ENCODE measurements around the gene TUBGCP3.

TUBGCP3 gene

DNA sequence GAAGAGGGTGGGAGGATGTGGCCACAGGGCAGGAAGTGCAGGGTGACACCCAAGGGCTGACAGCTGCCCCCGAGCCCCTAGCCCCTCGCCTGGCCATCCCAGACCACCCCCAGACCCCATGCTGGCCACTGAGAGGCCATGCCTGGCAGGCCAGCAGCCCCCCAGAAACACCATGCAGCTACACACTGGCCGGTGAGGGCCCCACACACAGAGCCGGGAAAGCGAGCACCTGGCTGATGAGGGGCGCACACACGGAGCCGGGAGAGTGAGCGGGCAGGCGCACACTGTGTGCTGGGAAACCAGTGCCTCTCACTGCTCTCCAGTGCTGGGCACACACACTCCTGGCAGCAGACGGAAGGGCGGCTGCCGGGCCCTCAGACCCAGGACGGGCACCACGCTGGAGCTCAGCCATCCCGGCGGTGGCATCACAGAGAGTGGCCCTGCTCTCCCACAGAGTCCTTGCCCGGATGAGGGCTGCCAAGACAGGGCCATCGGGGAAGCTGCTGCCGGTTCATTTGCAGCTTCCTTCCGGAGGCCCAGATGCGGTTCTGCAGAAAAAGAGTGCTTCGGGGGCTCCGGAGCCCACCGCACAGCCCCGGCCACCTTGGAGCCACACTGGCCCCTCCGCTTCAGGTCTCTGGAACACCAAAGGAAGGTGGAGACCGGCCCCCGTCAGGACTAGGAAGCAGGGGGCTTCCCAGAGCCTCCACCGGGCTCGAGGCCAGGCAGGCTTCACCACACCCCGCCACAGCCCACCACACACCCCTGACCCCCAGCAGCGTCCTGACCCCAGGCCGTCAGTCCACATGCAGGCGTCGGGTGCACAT is 135.4 kb downstream of the TUBGCP3 start:
- H3K27me3 ChIP-seq (ENCODE audit: insufficient read depth, low read length), result no peaks in the 10 kb centered on the region
- H3K9ac ChIP-seq (ENCODE audit: low read depth, low read length), result no peak overlapping the region
- no peak overlapping the region for H3K4me3 ChIP-seq (ENCODE audit: low read length)
- no peaks in the 10 kb centered on the region for H3K36me3 ChIP-seq (ENCODE audit: insufficient read depth, low read depth, low read length)
- H3K4me1 ChIP-seq (ENCODE audit: insufficient read depth, low read length), result no peaks in the 10 kb centered on the region
- H3K27ac ChIP-seq (ENCODE audit: low read length), result no peak overlapping the region
- no peaks in the 10 kb centered on the region for H3K9me3 ChIP-seq (ENCODE audit: insufficient read depth, low read depth, low read length)

- Histone ChIP-seq H3K4me1 (ENCODE audit: insufficient read depth, low read length) (no peaks in the 10 kb centered on the region), H3K36me3 (ENCODE audit: insufficient read depth, low read depth, low read length) (no peaks in the 10 kb centered on the region), H3K27me3 (ENCODE audit: insufficient read depth, low read length) (no peaks in the 10 kb centered on the region), H3K9ac (ENCODE audit: low read depth, low read length) (no peak overlapping the region), H3K4me3 (ENCODE audit: low read length) (no peak overlapping the region), H3K9me3 (ENCODE audit: insufficient read depth, low read depth, low read length) (no peaks in the 10 kb centered on the region), H3K27ac (ENCODE audit: low read length) (no peak overlapping the region)
Measured at GRCh38 chr13:112451512-112452379, 136.2 kb downstream of the TUBGCP3 start.

- H3K4me1 ChIP-seq (ENCODE audit: insufficient read depth, low read length), result no peaks in the 10 kb centered on the region
- no peak overlapping the region for H3K4me3 ChIP-seq (ENCODE audit: low read length)
- no peaks in the 10 kb centered on the region for H3K9me3 ChIP-seq (ENCODE audit: insufficient read depth, low read depth, low read length)
- H3K27ac ChIP-seq (ENCODE audit: low read length), result no peak overlapping the region
- H3K27me3 ChIP-seq (ENCODE audit: insufficient read depth, low read length), result no peaks in the 10 kb centered on the region
- no peaks in the 10 kb centered on the region for H3K36me3 ChIP-seq (ENCODE audit: insufficient read depth, low read depth, low read length)
- no peak overlapping the region for H3K9ac ChIP-seq (ENCODE audit: low read depth, low read length)
Measured at GRCh38 chr13:112450904-112451240, 137.1 kb downstream of the TUBGCP3 start.

DNA sequence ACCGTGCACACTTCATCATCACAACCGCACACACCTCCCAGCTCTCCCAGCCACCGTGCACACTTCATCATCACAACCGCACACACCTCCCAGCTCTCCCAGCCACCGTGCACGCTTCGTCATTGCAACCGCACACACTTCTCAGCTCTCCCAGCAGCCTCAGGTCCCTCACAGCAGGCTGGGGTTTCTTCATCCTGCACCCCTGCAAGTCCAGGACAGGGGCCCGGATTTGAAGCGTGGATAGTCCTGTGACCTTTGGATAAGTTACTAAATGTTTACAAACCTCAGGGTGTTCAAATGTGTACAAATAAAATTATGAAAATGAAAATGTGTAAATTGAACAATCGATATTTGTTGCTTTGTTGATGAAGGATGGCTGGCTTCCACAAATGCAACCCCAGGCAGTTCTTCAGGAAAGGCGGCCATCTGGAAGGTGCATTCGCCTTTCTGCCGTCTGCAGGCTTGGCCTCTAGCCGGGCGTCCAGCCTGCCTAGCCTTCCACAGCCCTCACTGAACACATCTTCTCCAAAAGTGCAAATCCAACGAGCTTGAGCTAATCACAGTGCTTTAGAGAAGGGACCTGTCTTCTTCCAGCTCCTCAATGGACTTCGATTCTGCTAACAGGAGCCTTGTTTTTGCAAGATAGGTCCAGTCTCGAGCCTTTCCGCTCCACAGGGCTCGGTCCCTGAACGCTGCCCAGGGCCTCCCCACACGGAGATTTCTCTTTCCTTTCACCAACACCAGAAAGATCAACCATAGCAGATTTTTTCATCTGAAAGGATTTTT is 137.6 kb downstream of the TUBGCP3 start:
- 0 out of 2 replicates have a peak, but pooled peaks cover under 1% of the 10 kb centered on the region for H3K27me3 ChIP-seq (ENCODE audit: insufficient read depth, low read length)
- H3K4me1 ChIP-seq (ENCODE audit: insufficient read depth, low read length), result no peaks in the 10 kb centered on the region
- no peak overlapping the region for H3K9ac ChIP-seq (ENCODE audit: low read depth, low read length)
- H3K9me3 ChIP-seq (ENCODE audit: insufficient read depth, low read depth, low read length), result no peaks in the 10 kb centered on the region
- H3K27ac ChIP-seq (ENCODE audit: low read length), result no peak overlapping the region
- H3K36me3 ChIP-seq (ENCODE audit: insufficient read depth, low read depth, low read length), result no peaks in the 10 kb centered on the region
- no peak overlapping the region for H3K4me3 ChIP-seq (ENCODE audit: low read length)

- no peak overlapping the region for H3K9ac ChIP-seq (ENCODE audit: low read depth, low read length)
- H3K27me3 ChIP-seq (ENCODE audit: insufficient read depth, low read length), result peaks cover 8% of the 10 kb centered on the region; the same call in 1 of the 2 replicates
- H3K9me3 ChIP-seq (ENCODE audit: insufficient read depth, low read depth, low read length), result no peaks in the 10 kb centered on the region
- H3K4me1 ChIP-seq (ENCODE audit: insufficient read depth, low read length), result no peaks in the 10 kb centered on the region
- H3K4me3 ChIP-seq (ENCODE audit: low read length), result no peak overlapping the region
- no peak overlapping the region for H3K27ac ChIP-seq (ENCODE audit: low read length)
- H3K36me3 ChIP-seq (ENCODE audit: insufficient read depth, low read depth, low read length), result no peaks in the 10 kb centered on the region
Measured at GRCh38 chr13:112449545-112449930, 138.4 kb downstream of the TUBGCP3 start.

DNA sequence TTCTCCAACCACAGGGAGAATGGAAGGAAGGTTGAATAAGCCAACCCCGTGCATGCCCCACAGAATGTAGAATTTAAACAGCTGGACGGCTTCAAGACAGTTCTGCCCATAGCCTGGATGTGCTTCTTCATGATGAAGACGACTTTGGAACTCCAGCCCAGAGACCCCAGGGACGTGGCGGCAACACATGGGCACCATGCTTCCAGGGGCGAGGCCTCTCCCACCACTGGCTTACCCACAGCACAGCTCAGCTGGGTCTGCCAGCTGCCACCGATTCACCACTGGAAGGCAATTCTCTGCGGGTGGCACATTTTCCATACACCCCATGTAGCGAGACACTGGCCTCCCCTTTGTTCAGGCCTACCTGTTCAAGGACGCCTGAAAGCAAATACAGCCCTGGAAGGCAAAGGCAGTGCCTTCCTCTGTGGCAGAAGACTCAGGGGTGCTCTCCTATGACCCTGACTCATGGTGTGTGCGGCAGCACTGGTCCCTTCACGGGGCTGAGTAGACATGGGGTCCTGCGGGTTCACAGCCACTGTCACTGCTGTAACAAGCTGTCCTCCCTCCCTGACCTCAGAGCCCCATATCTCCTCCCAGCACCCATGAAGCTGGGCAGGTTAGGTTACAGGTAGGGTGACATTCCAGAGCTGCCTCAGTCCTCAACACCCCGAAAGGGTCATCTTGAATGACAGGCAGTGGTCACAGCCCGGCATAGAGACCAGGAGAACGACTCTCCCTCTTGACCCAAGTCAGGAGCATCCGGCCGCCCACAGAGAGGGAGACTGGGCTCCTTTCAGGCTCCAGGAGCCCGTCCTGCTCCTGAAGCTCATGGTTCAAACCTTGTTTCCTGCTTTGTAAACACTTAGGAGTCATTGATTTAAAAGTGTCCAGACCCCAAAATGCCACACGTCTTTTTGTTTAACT is 139.1 kb downstream of the TUBGCP3 start:
- Histone ChIP-seq H3K27ac (ENCODE audit: low read length) (no peak overlapping the region), H3K27me3 (ENCODE audit: insufficient read depth, low read length) (peaks cover 12% of the 10 kb centered on the region), H3K9me3 (ENCODE audit: insufficient read depth, low read depth, low read length) (no peaks in the 10 kb centered on the region), H3K36me3 (ENCODE audit: insufficient read depth, low read depth, low read length) (no peaks in the 10 kb centered on the region), H3K9ac (ENCODE audit: low read depth, low read length) (no peak overlapping the region), H3K4me1 (ENCODE audit: insufficient read depth, low read length) (no peaks in the 10 kb centered on the region), H3K4me3 (ENCODE audit: low read length) (no peak overlapping the region)

DNA sequence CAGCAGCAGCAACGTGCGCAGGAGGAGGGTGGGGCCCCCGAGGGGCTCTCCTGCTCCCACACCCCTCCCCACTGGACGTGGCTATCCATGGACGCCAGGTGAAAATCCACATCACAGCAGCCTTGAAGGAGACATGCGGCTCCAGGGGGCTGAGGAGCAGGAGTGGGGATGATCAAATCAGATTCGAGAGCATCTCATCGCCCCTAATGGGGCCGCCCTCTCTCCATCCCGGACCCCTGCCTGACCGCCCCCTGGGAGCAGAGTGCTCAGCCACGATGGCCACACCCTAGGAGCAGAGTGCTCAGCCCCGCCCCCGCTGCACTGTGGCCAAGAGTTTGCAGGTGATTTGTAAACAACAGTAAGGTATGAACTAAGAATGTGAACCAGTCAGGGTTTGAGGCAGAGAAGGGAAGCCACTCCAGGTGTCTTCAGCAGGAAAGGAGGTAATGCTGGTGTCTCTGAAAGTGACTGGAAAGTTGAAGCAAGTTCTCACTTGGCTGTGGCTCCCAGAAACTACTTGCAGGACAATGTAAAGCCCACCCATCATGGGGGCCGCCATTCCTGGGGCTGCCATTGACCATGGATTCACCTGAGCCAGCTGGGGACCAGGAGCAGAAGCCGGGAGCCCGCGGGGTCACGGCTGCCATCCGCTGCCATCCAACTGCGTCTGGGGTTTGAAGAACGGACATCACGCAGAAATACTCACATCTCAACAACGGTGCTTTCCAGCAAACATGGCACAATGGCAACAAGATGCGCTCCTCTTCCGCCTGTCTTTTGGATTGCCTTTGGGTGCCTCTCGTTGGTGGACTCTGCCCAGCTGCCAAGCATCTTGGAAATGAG is 140.0 kb downstream of the TUBGCP3 start:
- Histone ChIP-seq H3K4me1 (ENCODE audit: insufficient read depth, low read length) (no peaks in the 10 kb centered on the region), H3K9ac (ENCODE audit: low read depth, low read length) (no peak overlapping the region), H3K27me3 (ENCODE audit: insufficient read depth, low read length) (peaks cover 21% of the 10 kb centered on the region), H3K36me3 (ENCODE audit: insufficient read depth, low read depth, low read length) (no peaks in the 10 kb centered on the region), H3K9me3 (ENCODE audit: insufficient read depth, low read depth, low read length) (no peaks in the 10 kb centered on the region), H3K27ac (ENCODE audit: low read length) (no peak overlapping the region), H3K4me3 (ENCODE audit: low read length) (no peak overlapping the region)

- Histone ChIP-seq H3K9ac (ENCODE audit: low read depth, low read length) (no peak overlapping the region), H3K27me3 (ENCODE audit: insufficient read depth, low read length) (peaks cover 26% of the 10 kb centered on the region), H3K4me3 (ENCODE audit: low read length) (no peak overlapping the region), H3K9me3 (ENCODE audit: insufficient read depth, low read depth, low read length) (no peaks in the 10 kb centered on the region), H3K27ac (ENCODE audit: low read length) (no peak overlapping the region), H3K36me3 (ENCODE audit: insufficient read depth, low read depth, low read length) (no peaks in the 10 kb centered on the region), H3K4me1 (ENCODE audit: insufficient read depth, low read length) (no peaks in the 10 kb centered on the region)
Measured at GRCh38 chr13:112447306-112447705, 140.6 kb downstream of the TUBGCP3 start.

DNA sequence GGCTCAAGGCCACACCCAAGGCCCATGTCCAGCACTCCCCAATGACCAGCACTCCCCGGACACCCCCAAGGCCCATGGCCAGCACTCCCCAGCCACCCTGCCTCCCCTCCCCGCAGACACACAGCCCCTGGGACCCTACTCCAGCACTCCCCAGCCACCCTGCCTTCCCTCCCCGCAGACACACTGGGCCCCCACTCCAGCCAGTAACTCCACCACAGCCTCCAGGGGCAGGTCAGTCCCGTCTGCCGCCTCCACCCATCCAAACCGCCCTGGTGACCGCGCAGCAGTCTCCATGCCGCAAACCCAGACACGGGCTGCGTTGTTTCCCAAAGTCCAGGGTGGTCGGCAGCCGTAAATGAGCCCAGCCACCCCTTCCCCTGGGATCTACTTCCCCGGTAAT is 141.1 kb downstream of the TUBGCP3 start:
- Histone ChIP-seq H3K4me1 (ENCODE audit: insufficient read depth, low read length) (no peaks in the 10 kb centered on the region), H3K27me3 (ENCODE audit: insufficient read depth, low read length) (peaks cover 26% of the 10 kb centered on the region), H3K4me3 (ENCODE audit: low read length) (no peak overlapping the region), H3K9ac (ENCODE audit: low read depth, low read length) (no peak overlapping the region), H3K9me3 (ENCODE audit: insufficient read depth, low read depth, low read length) (no peaks in the 10 kb centered on the region), H3K36me3 (ENCODE audit: insufficient read depth, low read depth, low read length) (no peaks in the 10 kb centered on the region), H3K27ac (ENCODE audit: low read length) (no peak overlapping the region)

- Histone ChIP-seq H3K27ac (ENCODE audit: low read length) (no peak overlapping the region), H3K36me3 (ENCODE audit: insufficient read depth, low read depth, low read length) (no peaks in the 10 kb centered on the region), H3K9ac (ENCODE audit: low read depth, low read length) (no peak overlapping the region), H3K9me3 (ENCODE audit: insufficient read depth, low read depth, low read length) (no peaks in the 10 kb centered on the region), H3K4me3 (ENCODE audit: low read length) (no peak overlapping the region), H3K4me1 (ENCODE audit: insufficient read depth, low read length) (no peaks in the 10 kb centered on the region), H3K27me3 (ENCODE audit: insufficient read depth, low read length) (peaks cover 26% of the 10 kb centered on the region)
Measured at GRCh38 chr13:112446347-112446861, 141.5 kb downstream of the TUBGCP3 start.

Measured in iPS-20b (cell line).